Stimulated activated CD8-positive, alpha-beta memory T cell treated with anti-CD3 and anti-CD28 coated beads, Interleukin-4, amount 100 ng/mL, for 24 hours (primary cell): Measurements from ENCODE around the gene PLXNA3.

ENCODE experiments used
- DNase-seq: peaks from one replicate; pipeline ENCODE4 v3.0.0-alpha.2; 2020; ENCODE audit warnings: low read depth

The PLXNA3 gene

GRCh38 chrX:154458954-154459778 lies 1.1 kb downstream of the PLXNA3 start:
- no peak for DNase-seq

GRCh38 chrX:154459832-154460231 lies 1.8 kb downstream of the PLXNA3 start:
- no peak for DNase-seq

GRCh38 chrX:154460326-154460725 lies 2.2 kb downstream of the PLXNA3 start:
- no peak for DNase-seq

- DNase-seq: no peak
These were observed 4.3 kb downstream of the PLXNA3 start for GRCh38 chrX:154462396-154462795.

- no peak for DNase-seq
These were observed 5.6 kb downstream of the PLXNA3 start for GRCh38 chrX:154463611-154464220.

- DNase-seq: no peak
These were observed 6.8 kb downstream of the PLXNA3 start for GRCh38 chrX:154464806-154465365.

- no peak for DNase-seq
These were observed 7.5 kb downstream of the PLXNA3 start for GRCh38 chrX:154465601-154466000.

- no peak for DNase-seq
These were observed 8.0 kb downstream of the PLXNA3 start for GRCh38 chrX:154466036-154466435.

GRCh38 chrX:154466907-154467306 lies 8.8 kb downstream of the PLXNA3 start:
- no peak for DNase-seq

GRCh38 chrX:154467556-154467955 lies 9.5 kb downstream of the PLXNA3 start:
- DNase-seq: no peak

- no peak for DNase-seq
These were observed 10.1 kb downstream of the PLXNA3 start for GRCh38 chrX:154468217-154468616.

GRCh38 chrX:154469114-154469513 lies 11.0 kb downstream of the PLXNA3 start:
- no peak for DNase-seq

- no peak for DNase-seq
These were observed 11.8 kb downstream of the PLXNA3 start for GRCh38 chrX:154469880-154470279.

GRCh38 chrX:154470434-154470833 lies 12.4 kb downstream of the PLXNA3 start:
- DNase-seq: no peak

- DNase-seq: no peak
These were observed 13.0 kb downstream of the PLXNA3 start for GRCh38 chrX:154470914-154471568.

- DNase-seq: no peak
These were observed 14.0 kb downstream of the PLXNA3 start for GRCh38 chrX:154471839-154472684.

- no peak for DNase-seq
These were observed 14.9 kb downstream of the PLXNA3 start for GRCh38 chrX:154472685-154473632.

GRCh38 chrX:154473683-154474082 lies 15.6 kb downstream of the PLXNA3 start:
- DNase-seq: no peak

- no peak for DNase-seq
These were observed 18.7 kb downstream of the PLXNA3 start for GRCh38 chrX:154476821-154477220.

GRCh38 chrX:154477891-154478477 lies 19.9 kb downstream of the PLXNA3 start:
- DNase-seq: no peak
